GM12878 (cell line): Measurements from ENCODE around the gene TAPBPL. TPM values are rescaled to one million over a fixed set of nuclear protein-coding genes. Genes with fewer than 3 reads are reported as not detected.

Experiments
- E2F4 ChIP-seq: IDR thresholded peaks from 2 replicates; pipeline ENCODE4 v1.6.1; 2012; ENCODE audit warnings: low read depth, low read length, improper control_type of control experiment
- ESRRA ChIP-seq: IDR thresholded peaks from 2 replicates; pipeline ENCODE4 v1.6.1; 2012; ENCODE audit warnings: mild to moderate bottlenecking, low read length, improper control_type of control experiment
- KAT2A ChIP-seq: conservative IDR thresholded peaks from 2 replicates; pipeline ENCODE4 v1.6.1; 2011; ENCODE audit warnings: low read depth, low read length; ENCODE audit not compliant: control insufficient read depth
- SREBF1 ChIP-seq: IDR thresholded peaks from 2 replicates; pipeline ENCODE4 v1.6.1; 2012; ENCODE audit warnings: mild to moderate bottlenecking, low read length
- SUZ12 ChIP-seq: fragments of 200-600 bp; sonication (generic); IDR thresholded peaks from one replicate; pipeline ENCODE4 v1.6.1; 2018; ENCODE audit warnings: antibody characterized with exemption, mild to moderate bottlenecking; ENCODE audit not compliant: unreplicated experiment
- ZNF217 ChIP-seq: fragments of 450-650 bp; IDR thresholded peaks from 2 replicates; pipeline ENCODE4 v1.6.1; 2017; ENCODE audit warnings: antibody characterized with exemption, mild to moderate bottlenecking
- ZNF687 ChIP-seq: fragments of 450-650 bp; IDR thresholded peaks from 2 replicates; pipeline ENCODE4 v1.6.1; 2017; ENCODE audit warnings: mild to moderate bottlenecking, moderate library complexity
- polyA plus RNA-seq, 11 experiments: library from polyadenylated mRNA; depleted of rRNA in 4 of 11; unstranded in 6 of 11; stranded (reverse) in 5 of 11; fragments of >200 nt; fragmentation: Nextera tagmentation in 4 of 11; fragmentation: Illumina TruSeq in 1 of 11; extraction: Ambion mirVana in 4 of 11; extraction: Trizol in 1 of 11; gene quantifications; 1 replicate in 1 of 11; 2 replicates in 10 of 11; pipeline versions ENCODE4 v1.2.1 to v1.2.3, GENCODE V29; 2011 to 2016; ENCODE audit warnings: inconsistent platforms in 2 of 11, missing spikeins in 2 of 11, low read depth in 1 of 11
- total RNA-seq, 4 experiments: library from RNA; depleted of rRNA in 3 of 4; stranded (reverse); fragments of >200 nt in 3 of 4; fragmentation: Illumina TruSeq in 1 of 4; extraction: Trizol in 1 of 4; gene quantifications; 2 replicates each; pipeline versions ENCODE4 v1.2.1 to v1.2.3, GENCODE V29; 2013 to 2021
- TF ChIP-seq, protein P1 (sequence below): fragments of 150-350 bp; IDR thresholded peaks from 2 replicates; pipeline ENCODE4 v1.6.1; 2014; ENCODE audit warnings: mild to moderate bottlenecking, low read depth, low read length

TAPBPL gene
- total and polyA plus RNA-seq, 10 of the 15 experiments (the other 5 are each of a cell fraction or from before 2014, with no cell fraction given) = 12.4 to 45.0 (median 29.9) TPM

DNA sequence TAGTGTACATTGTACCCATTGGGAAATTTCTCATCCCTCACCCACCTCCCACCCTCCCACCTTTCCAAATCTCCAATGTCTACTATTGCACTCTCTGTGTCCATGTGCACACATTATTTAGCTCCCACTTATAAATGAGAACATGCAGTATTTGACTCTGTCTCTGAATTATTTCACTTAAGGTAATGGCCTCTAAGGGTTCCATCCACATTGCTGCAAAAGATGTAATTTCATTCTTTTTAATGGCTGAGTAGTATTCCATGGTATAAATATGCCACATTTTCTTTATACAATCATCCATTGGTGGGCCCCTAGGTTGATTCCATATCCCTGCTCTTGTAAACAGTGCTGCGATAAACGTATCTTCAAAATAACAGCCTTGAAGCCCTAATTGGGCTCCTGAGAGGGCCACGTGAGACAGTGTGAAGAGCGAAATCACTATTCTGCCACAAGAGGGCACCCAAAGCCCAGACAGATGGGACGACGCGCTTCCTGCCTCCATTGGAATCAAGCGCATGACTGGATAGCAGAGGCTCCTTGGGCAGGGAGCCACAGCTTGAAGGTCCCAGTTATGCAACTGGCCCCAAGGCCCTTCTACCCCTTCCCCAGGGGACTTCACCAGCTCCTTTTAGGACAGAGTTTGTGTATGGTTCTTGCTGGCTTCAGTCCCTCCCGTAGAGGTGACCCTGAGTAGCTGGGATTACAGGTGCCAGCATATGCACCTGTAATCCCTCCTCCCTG lies 28.4 kb upstream of the TAPBPL start (continued):
- peak; percentile 50; the same call in 1 of the 2 replicates for TF ChIP-seq ZNF687
- TF ChIP-seq SREBF1 = no peak
- TF ChIP-seq ZNF217 = no peak
- TF ChIP-seq SUZ12 = no peak
- no peak for TF ChIP-seq ESRRA
- no peak for TF ChIP-seq KAT2A
- TF ChIP-seq, protein P1, sequence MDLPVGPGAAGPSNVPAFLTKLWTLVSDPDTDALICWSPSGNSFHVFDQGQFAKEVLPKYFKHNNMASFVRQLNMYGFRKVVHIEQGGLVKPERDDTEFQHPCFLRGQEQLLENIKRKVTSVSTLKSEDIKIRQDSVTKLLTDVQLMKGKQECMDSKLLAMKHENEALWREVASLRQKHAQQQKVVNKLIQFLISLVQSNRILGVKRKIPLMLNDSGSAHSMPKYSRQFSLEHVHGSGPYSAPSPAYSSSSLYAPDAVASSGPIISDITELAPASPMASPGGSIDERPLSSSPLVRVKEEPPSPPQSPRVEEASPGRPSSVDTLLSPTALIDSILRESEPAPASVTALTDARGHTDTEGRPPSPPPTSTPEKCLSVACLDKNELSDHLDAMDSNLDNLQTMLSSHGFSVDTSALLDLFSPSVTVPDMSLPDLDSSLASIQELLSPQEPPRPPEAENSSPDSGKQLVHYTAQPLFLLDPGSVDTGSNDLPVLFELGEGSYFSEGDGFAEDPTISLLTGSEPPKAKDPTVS = no peak
- TF ChIP-seq E2F4 = no peak
